ENCODE measurements around the gene MRGPRE. TPM values are rescaled to one million over a fixed set of nuclear protein-coding genes. Genes with fewer than 3 reads are reported as not detected.

The MRGPRE gene
- total RNA-seq, 4 donors from 2014 or later: 0.47 TPM; not detected in 3

GRCh38 chr11:3245071-3245470 lies 12.9 kb upstream of the MRGPRE start:
- Histone ChIP-seq H3K4me1 (no peaks in the 10 kb centered on the region), H3K27ac (no peak overlapping the region), H3K36me3 (no peaks in the 10 kb centered on the region), H3K27me3 (peaks cover 3% of the 10 kb centered on the region), H3K4me3 (no peak overlapping the region), H3K9me3 (no peaks in the 10 kb centered on the region)
- TF ChIP-seq EP300 (IDR thresholded peaks at IDR 0.05) (no peak), POLR2A (IDR thresholded peaks at IDR 0.05) (no peak), POLR2AphosphoS5 (IDR thresholded peaks at IDR 0.05) (no peak)
- TF ChIP-seq, protein P1, sequence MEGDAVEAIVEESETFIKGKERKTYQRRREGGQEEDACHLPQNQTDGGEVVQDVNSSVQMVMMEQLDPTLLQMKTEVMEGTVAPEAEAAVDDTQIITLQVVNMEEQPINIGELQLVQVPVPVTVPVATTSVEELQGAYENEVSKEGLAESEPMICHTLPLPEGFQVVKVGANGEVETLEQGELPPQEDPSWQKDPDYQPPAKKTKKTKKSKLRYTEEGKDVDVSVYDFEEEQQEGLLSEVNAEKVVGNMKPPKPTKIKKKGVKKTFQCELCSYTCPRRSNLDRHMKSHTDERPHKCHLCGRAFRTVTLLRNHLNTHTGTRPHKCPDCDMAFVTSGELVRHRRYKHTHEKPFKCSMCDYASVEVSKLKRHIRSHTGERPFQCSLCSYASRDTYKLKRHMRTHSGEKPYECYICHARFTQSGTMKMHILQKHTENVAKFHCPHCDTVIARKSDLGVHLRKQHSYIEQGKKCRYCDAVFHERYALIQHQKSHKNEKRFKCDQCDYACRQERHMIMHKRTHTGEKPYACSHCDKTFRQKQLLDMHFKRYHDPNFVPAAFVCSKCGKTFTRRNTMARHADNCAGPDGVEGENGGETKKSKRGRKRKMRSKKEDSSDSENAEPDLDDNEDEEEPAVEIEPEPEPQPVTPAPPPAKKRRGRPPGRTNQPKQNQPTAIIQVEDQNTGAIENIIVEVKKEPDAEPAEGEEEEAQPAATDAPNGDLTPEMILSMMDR (IDR thresholded peaks at IDR 0.05): no peak
- no peak for DNase-seq (ENCODE audit: low spot score in 2 of 2)

DNA sequence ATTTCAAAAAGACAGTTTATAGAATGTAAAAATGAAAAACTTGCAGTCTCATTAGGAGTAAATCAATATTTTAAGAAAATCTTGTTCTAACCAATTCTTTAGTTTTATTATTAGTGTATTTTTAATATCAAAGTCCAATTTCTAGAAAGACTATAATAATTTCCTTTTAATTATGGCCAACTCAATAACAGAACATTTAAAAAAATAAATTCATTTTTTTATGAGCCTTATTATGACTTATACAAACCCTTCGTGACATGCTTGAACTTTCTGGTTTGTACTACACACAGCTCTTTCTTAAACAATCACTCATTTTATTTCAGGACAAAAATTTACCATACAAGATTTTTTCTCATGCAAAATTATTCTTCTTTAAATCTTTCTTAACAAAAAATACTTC lies 11.7 kb upstream of the MRGPRE start:
- H3K9me3 ChIP-seq: no peaks in the 10 kb centered on the region
- no peak for DNase-seq (ENCODE audit: low spot score in 2 of 2)
- WGBS: 92% methylated on average over 1 of the region's 1 CpG
- no peak overlapping the region for H3K4me3 ChIP-seq
- TF ChIP-seq, protein P1 (IDR thresholded peaks at IDR 0.05): no peak
- TF ChIP-seq EP300 (IDR thresholded peaks at IDR 0.05): no peak
- TF ChIP-seq POLR2AphosphoS5 (IDR thresholded peaks at IDR 0.05): no peak
- peaks cover 8% of the 10 kb centered on the region for H3K27me3 ChIP-seq
- H3K4me1 ChIP-seq: no peaks in the 10 kb centered on the region
- no peaks in the 10 kb centered on the region for H3K36me3 ChIP-seq
- H3K27ac ChIP-seq: no peak overlapping the region

DNA sequence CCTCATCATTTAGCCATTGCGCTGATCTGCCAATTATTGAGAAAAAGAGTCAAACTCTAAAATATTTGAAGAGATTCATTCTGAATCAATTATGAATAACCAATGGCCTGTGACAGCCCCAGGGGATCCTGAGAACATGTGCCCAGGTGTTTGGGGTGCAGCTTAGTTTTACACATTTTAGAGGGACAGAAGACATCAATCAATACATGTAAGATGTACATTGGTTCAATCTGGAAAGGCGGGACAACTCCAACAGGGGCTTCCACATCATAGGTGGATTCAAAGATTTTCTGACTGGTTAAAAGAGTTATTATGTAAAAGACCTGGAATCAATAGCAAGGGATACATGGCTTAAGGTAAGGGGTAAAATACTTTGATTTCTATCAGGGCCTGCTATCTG lies 4.9 kb upstream of the MRGPRE start:
- Histone ChIP-seq H3K4me3 (no peak overlapping the region), H3K4me1 (peaks cover 4% of the 10 kb centered on the region), H3K27me3 (peaks cover 10% of the 10 kb centered on the region), H3K27ac (no peak overlapping the region), H3K36me3 (no peaks in the 10 kb centered on the region), H3K9me3 (no peaks in the 10 kb centered on the region)
- 94% methylated on average over 2 of the region's 2 CpGs for WGBS
- TF ChIP-seq, protein P1 (IDR thresholded peaks at IDR 0.05): no peak
- TF ChIP-seq EP300 (IDR thresholded peaks at IDR 0.05) (no peak), POLR2A (IDR thresholded peaks at IDR 0.05) (no peak), POLR2AphosphoS5 (IDR thresholded peaks at IDR 0.05) (no peak)
- DNase-seq (ENCODE audit: low spot score in 2 of 2): no peak

DNA sequence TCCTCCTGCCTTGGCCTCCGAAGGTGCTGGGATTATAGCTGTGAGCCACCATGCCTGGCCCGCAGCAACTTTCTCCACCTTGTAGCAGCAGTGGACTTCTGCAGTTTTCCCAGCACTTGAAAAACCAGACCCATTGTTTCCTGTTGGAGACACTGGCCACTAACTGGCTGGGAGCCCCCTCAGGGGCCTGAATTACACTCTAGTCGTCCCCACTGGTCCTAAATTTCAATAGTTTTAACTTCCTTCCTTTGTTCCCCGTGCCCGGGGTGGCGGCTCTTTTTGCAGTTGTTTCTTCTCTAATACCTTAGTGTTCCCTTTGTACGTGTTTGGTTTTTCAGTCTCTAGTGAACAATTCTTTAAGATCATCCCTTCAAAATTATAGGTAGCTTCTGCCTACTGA lies 2.6 kb upstream of the MRGPRE start:
- no peak for TF ChIP-seq POLR2AphosphoS5 (IDR thresholded peaks at IDR 0.05)
- TF ChIP-seq POLR2A (IDR thresholded peaks at IDR 0.05): no peak
- TF ChIP-seq EP300 (IDR thresholded peaks at IDR 0.05): no peak
- TF ChIP-seq, protein P1 (IDR thresholded peaks at IDR 0.05): no peak
- no peak overlapping the region for H3K27ac ChIP-seq
- no peaks in the 10 kb centered on the region for H3K36me3 ChIP-seq
- 70% methylated on average over 7 of the region's 7 CpGs for WGBS
- DNase-seq (ENCODE audit: low spot score in 2 of 2): no peak
- H3K9me3 ChIP-seq: no peaks in the 10 kb centered on the region
- H3K4me3 ChIP-seq: no peak overlapping the region
- H3K4me1 ChIP-seq: peaks cover 11% of the 10 kb centered on the region
- H3K27me3 ChIP-seq: peaks cover 32% of the 10 kb centered on the region

- Histone ChIP-seq H3K9me3 (no peaks in the 10 kb centered on the region), H3K27ac (no peak overlapping the region), H3K36me3 (no peaks in the 10 kb centered on the region), H3K27me3 (peaks cover 31% of the 10 kb centered on the region), H3K4me3 (no peak overlapping the region), H3K4me1 (peaks cover 11% of the 10 kb centered on the region)
- TF ChIP-seq POLR2AphosphoS5 (IDR thresholded peaks at IDR 0.05) (no peak), EP300 (IDR thresholded peaks at IDR 0.05) (no peak), POLR2A (IDR thresholded peaks at IDR 0.05) (no peak)
- TF ChIP-seq, protein P1 (IDR thresholded peaks at IDR 0.05): no peak
- WGBS: 86% methylated on average over 19 of the region's 21 CpGs
- DNase-seq (ENCODE audit: low spot score in 2 of 2): no peak
Measured at GRCh38 chr11:3232956-3233355, 739 bp upstream of the MRGPRE start.

All from suprapubic skin (tissue), 4 donors.